Measurements from ENCODE around the gene TNFRSF1A. TPM values are rescaled to one million over a fixed set of nuclear protein-coding genes. Genes with fewer than 3 reads are reported as not detected.

The TNFRSF1A gene
- 10 to 100 TPM; 60.2 to 62.7 TPM for total RNA-seq

DNA sequence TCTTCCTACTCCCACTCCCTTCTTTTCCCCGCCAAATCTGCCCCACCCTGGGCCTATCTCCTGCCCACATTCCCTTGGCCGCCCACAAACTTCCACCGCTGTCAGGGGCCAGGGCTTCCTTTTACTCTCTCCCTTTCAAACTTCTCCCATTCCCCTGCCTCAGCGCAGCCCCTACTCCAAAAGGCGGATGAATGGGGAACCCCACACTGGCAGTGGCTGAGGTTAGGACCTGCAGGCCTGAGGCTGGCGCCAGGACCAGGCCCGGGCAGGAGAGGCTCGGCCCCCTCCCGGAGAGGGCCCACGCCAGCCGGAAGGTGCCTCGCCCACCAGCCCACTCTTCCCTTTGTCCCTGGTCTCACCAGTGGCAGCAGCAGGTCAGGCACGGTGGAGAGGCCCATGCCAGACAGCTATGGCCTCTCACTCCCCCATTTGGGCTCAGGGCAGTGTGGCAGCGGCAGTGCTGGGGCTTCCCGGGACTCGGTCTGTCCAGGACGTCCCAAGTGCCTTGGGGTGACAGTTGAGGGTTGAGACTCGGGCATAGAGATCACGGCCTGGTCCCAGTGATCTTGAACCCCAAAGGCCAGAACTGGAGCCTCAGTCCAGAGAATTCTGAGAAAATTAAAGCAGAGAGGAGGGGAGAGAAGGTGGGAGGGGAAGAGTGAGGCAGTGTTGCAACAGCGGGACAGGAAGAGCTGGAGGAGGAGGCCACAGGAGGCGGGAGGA lies at the start of gene TNFRSF1A:
TSS of gene TNFRSF1A (minus strand) at position 660 of the 723 bp plus-strand sequence. CDS start at position 398, 262 bp downstream.
- POLR2A ChIA-PET, result interaction anchor here (0.6 kb wide), 1 partner anchor 120 kb away, joined by 4 read pairs; no protein-coding TSS in a partner anchor
- CTCF ChIA-PET, result interaction anchor here (0.9 to 1.5 kb wide), 2 partner anchors 17 to 22 kb away, joined by 5 read pairs; no protein-coding TSS in a partner anchor

DNA sequence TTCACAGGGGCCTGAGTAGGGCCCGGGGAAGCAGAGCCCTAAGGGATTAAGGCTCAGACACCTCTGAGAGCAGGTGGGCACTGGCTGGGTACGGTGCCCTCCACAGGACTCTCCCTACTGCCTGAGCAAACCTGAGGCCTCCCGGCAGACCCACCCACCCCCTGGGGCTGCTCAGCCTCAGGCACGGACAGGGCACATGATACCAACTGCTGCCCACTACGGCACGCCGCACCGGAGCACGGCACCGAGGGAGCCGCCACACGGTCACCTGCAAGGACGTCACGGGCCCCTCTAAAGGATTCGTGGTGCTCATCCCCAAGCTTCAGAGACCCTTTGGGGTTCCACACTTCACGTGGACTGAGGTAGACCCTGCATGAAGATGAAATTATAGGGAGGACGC lies 49.1 kb upstream of the TNFRSF1A start:
- ChIA-PET POLR2A (no interaction called here), CTCF (no interaction called here)

DNA sequence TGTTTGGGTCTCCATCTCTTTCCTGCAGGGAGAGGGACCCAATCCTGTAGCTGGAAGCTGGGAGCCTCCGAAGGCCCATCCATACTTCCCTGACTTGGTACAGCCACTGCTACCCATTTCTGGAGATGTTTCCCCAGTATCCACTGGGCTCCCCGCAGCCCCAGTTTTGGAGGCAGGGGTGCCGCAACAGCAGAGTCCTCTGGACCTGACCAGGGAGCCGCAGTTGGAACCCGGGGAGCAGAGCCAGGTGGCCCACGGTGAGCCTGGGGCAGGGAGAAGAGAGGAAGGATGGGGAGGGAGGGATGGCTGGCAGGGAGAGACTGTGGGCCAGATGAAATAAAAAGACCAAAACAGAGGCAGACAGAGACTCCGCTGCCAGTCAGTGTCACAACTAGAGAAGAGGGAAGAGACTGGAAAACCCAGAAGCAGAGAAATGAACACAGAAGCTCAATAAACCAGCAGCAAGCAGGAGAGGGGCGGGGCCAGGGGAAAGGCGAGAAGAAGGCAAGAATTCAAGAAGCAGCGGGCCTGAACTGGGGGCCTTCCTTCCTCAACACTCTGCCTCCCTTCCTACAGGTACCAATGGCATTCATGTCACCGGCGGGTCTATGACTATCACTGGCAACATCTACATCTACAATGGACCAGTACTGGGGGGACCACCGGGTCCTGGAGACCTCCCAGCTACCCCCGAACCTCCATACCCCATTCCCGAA lies 48.4 kb upstream of the TNFRSF1A start:
- CTCF ChIA-PET, result interaction anchor here (1.1 kb wide), 1 partner anchor 167 kb away, joined by 3 read pairs; no protein-coding TSS in a partner anchor
- POLR2A ChIA-PET, result no interaction called here

DNA sequence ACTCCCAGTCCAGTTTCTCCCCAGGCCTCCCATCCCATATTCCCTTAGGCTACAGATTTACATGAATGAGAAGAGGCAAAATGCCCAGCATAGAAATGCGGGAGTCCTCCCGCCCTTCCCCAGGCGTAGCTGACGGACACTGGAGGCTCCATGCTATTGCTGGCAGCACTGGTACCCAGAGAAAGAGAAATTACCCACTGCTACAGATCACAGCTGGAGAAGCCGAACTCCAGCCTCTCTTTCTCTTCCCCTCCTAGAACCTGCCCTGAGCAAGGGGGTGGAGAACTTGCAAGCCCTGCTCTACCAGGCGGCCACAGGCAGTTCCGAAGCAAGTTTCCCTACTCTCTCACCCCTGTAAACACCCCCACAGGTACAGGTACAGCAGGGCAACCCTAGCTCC lies 45.7 kb upstream of the TNFRSF1A start:
- ChIA-PET POLR2A (no interaction called here), CTCF (no interaction called here)

DNA sequence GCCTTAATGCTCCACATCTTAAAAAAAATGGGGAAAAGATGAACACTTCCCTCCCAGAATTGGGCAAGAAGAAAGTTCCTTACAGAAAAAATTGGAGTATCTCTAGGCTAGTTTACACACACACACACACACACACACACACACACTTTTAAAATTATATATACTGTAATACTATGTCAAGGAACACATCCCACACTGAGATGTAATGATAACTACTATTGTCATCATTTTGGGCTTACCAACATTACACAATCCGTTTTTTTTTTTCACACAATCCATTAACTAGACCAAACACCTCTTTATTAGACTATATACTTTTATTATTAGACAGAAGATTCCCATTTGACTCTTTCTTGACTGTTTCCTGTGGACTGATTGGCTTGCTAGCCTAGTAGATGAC lies 44.6 kb upstream of the TNFRSF1A start:
- POLR2A ChIA-PET, result no interaction called here
- CTCF ChIA-PET, result no interaction called here

DNA sequence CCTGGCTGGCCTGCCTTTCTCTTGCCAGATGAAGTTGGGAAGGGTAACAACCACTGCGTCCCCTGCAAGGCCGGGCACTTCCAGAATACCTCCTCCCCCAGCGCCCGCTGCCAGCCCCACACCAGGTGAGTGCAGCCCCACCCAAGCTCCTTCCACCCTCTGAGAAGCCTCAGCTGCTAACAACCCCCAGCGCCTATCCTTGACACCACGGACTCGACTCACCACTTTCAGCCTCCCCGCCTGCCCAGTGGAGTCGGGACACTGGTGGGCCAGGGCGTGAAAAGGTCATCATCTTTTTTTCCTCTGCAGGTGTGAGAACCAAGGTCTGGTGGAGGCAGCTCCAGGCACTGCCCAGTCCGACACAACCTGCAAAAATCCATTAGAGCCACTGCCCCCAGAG lies 44.2 kb upstream of the TNFRSF1A start:
- POLR2A ChIA-PET, result no interaction called here
- CTCF ChIA-PET, result no interaction called here

DNA sequence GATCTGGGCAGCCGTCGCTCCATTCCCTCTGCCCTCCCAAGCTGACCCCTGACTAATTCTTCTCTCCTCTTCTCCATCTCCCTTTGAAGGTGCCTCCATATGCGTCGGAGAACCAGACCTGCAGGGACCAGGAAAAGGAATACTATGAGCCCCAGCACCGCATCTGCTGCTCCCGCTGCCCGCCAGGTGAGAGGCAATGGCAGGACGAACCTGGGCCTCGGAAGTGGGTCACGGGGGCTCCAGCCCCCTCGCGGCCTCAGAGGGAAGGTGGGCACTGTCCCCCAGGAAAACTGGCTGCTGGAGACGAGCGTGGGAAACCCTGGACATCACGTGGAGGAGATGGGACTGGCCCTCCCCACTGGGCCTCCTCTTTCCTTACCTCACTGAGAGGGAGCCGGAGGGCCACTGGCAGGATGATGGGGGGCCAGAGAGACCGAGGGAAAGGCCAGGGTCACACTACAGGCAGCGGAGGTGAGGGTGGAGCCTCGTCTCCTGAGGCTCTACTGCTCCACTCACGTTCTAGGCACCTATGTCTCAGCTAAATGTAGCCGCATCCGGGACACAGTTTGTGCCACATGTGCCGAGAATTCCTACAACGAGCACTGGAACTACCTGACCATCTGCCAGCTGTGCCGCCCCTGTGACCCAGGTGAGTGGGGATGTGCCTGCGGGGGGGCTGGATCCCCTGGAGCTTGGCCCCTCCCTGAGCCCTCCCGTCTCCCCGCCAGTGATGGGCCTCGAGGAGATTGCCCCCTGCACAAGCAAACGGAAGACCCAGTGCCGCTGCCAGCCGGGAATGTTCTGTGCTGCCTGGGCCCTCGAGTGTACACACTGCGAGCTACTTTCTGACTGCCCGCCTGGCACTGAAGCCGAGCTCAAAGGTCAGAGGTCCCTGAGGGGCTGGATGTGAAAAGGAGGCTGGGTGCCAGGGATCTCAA lies 42.9 kb upstream of the TNFRSF1A start:
- CTCF ChIA-PET, result no interaction called here
- POLR2A ChIA-PET, result no interaction called here

DNA sequence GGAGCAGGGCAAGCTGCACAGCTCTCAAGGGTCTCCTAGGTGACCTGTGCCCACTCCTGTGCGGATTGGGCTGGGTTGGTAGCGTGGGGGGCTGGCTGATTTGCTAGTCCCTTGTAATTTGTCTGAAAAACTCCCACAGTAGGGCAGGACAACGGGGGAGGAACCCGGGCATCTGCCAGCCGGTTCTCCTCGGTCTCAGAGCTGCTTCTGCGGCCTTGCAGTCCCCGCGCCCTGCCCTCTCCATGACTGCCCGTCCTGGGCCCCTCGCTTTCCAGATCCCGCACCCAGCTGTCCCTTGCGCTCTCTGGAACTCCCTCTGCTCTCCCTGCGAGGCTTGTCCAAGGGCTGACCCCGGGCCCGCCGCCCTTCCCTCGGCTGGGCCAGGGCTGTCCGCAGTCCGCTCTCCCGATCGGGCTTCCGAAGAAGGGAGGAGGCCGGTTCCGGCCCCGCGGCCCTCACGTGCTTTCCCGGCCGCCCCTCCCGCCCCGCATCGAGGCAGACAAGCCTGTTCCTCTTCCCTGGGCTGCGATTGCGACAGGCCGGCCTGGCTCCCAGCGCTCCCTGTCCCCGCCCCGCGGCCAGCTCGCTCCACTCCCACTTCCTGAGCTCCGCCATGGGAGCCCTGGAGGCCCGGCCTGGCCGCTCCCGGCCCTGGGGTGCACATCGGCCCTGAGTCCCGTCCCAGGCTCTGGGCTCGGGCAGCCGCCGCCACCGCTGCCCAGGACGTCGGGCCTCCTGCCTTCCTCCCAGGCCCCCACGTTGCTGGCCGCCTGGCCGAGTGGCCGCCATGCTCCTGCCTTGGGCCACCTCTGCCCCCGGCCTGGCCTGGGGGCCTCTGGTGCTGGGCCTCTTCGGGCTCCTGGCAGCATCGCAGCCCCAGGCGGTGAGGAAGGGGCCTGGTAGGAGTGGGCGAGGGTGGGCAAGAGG lies 42.0 kb upstream of the TNFRSF1A start, which contains the start of gene LTBR:
TSS of gene LTBR (plus strand) at position 591 of the 927 bp plus-strand sequence. CDS start at position 788, 197 bp downstream.
- ChIA-PET CTCF (no interaction called here), POLR2A (no interaction called here)

DNA sequence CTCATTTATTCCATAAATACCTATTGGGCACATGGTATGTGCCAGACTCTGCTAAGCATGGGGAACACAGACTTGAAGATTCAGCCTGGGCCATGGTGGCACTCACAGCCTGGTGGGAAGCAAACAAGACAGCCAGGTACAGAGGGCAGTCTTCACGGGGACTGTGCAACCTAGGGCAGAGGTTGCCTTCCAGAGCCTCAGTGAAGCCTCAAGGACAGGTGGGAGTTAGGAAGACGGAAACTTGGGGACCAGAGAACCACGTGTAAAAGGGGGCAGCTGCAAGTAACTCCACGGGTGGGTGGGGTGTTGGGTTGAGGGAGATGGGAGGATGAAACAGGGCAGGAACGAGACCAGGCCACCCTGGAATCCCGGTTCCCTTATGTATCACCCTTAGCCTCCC lies 41.1 kb upstream of the TNFRSF1A start:
- ChIA-PET POLR2A (no interaction called here), CTCF (no interaction called here)

DNA sequence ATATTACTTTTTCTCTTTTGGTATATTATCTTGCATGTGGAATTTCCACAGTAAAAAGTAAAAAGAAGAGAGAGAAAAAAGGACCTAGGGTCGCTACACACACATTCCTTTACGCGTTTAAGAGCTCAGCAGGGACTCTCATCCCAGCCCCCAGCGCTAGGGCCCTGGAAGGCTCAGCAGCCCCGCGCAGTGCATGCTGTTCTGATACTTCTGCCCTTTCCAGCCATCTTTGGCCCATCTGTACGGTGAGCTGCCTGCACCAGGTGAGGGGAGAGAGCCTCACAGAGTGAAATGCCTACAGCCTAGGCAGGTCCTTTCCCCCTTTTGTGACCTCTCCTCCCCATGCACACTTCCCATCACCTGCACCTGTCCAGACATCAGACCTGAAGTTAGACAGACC lies 40.5 kb upstream of the TNFRSF1A start:
- CTCF ChIA-PET, result interaction anchor here (1.0 kb wide), 1 partner anchor 83 kb away, joined by 3 read pairs; no protein-coding TSS in a partner anchor
- POLR2A ChIA-PET, result no interaction called here

DNA sequence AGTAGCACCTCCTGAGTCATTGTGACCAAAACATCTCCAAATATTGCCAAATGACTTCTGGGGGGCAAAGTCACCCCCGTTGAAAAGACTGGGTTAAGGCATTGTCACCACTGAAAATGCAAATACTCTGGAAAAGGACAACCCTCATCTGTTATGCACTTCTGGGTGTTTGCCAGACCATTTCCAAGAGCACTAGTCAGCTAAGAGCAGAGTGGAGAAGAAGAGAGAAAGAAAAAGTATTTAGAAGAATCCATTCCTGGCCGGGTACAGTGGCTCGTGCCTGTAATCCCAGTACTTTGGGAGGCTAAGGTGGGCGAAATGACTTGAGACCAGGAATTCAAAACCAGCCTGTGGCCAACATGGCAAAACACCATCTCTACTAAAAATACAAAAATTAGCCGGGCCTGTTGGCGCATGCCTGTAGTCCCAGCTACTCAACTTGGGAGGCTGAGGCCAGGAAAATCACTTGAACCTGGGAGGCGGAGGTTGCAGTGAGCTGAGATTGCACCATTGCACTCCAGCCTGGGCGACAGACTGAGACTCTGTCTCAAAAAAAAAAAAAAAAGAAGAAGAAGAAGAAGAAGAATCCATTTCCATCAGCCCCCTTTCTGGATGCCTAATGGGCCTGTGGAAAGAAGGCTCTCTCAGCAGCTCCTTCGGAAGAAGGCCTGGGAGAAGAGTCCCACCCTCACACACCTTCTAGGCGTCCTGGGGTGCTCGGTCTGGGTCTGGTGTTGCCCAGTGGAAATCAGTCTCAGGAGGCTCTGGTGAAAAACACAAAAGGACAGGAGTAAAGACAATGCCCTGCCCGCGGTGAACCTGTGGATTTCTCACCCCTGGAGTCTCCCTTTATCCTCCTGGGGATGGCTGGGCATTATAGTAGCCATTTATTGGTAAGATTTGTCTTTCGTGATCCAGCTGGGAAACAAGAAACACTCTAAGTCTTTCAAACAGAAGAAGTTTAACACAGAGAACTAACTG lies 38.6 kb upstream of the TNFRSF1A start:
- POLR2A ChIA-PET, result no interaction called here
- CTCF ChIA-PET, result no interaction called here

DNA sequence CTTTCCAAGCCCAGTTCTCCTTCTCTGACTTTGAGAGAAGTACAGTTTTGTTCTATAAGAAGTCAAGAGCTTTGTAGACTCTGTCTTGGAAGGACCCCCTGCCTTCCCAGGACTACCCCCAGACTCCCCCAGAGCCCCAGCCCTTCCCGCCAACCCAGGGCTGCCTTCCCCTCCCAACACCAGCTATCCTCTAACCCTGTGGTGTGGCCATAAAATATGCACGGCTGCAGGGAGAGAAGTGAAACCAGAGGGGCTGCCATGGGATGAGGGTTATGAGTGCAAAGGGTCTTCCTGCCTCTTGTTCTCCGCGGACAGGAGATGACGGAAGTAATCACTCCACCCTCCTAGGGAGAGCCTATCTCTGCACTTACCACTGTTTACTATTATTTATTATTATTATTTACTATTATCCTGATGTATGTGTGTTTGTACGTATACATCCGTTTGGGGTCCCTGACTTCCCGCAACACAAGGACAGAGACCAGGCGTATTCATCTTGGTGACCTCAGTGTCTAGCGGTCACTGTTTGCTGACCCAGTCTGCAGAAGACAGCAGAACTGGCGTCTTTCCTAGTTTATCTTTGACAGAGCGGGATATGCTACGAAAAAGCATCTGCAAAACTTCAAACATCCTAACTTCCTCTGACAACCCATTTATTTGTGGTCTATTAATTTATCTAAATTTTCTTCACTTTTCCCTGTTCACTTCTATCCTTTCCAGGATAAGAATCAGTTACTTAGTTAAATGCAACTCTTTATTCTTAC lies 37.0 kb upstream of the TNFRSF1A start:
- CTCF ChIA-PET, result no interaction called here
- POLR2A ChIA-PET, result no interaction called here

DNA sequence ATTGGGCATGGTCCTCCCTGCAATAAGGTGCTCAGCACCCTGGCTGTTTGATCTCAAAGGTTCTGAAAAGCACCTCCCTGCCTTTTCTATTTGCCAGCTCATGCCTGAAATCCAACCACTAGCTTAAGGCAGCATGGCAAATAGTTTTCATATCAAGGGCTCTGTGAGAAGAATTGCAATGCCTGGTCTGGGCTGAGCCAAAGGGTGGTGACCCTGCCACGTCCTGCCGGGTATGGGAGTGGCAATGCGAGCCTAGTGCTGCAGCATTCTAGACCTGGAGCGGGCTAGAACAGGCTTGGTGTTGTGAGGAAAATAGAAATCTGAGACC lies 35.8 kb upstream of the TNFRSF1A start:
- POLR2A ChIA-PET, result no interaction called here

DNA sequence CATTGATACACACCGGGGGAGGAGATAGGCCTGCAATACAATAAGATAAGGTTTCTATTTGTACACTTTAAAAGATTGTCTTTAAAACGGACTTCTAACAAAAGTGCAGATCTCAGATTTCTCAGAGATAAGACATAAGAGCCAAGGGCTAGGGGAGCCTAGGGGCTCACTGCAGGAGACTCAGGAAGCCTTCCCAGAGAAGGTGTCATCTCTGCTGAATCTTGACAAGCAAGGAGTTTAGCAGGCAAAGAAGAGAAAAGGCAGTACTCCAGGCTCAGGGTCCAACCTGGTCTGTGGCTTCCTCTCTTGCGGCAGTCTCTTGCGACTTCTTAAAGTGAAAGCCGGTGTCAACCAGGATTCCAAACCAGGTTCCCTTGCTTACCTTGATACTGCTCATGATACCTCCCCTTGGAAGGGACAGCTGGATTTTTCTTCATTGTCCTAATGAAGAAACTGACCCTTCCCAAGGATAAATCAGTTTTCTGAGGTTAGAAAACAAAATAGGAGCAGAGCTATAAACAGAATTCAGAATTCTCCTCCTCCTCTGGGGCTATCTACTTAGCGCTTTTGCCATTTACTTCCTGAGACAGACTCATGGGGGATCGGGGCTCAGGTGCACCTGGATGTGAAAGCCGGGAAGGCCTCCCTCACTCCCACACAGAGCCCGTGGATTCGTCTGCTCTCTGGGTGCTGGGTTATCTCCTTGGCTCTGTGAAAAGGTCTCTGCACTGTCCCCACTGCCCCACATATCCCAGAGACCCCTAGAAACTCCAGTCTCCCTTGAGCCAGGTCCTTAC lies 35.2 kb upstream of the TNFRSF1A start:
- CTCF ChIA-PET, result no interaction called here
- POLR2A ChIA-PET, result no interaction called here

More for the DNA sequence above, 35.8 kb upstream of the TNFRSF1A start:
- CTCF ChIA-PET, result no interaction called here

DNA sequence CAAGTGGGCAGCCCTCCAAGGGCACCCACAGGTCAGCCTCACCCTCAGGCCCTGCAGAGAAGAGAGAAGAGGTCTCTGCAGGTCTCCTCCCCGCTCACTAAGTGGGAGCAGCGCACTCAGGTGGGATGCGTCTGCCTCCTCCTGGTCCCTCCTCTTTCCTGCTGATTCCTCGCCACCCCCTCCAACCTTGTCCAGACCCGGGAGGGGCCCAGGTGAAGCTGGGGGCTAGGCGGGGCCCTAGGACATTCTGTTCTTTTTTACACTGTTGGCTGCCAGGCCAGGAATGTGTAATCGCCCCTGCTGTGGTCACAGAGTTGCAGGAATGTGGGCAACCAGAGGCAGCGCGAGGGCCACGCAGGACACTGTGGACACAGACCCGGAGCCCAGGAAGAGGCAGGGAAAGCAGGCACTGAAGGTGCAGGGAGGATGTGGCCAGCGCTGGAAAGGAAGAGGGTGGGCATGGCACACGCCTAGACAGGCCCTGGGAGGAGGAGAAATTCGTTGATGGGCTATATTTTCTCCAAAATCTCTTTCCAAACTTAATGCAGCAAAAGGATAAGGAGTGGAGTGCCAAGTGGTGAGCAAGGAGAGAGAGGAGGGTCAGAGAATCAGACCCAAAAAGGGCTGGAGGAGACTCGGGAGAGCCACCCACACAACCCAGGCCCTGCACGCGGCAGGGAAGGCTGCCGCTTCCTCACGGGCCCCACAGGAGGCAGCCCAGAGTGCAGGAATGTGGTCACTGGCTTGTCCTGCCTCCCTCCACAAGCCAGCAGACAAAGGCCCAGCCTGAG lies 34.4 kb upstream of the TNFRSF1A start:
- CTCF ChIA-PET, result interaction anchor here (0.6 to 0.8 kb wide), 2 partner anchors 16 to 53 kb away, joined by 3 read pairs; no protein-coding TSS in a partner anchor

More for the DNA sequence above, 34.4 kb upstream of the TNFRSF1A start:
- POLR2A ChIA-PET, result no interaction called here
